Measurements from ENCODE around the gene EBP.

- no peak for TF ChIP-seq EZH2 (IDR thresholded peaks at IDR 0.05; ENCODE audit: borderline replicate concordance, low read depth, low read length, severe bottlenecking)
- TF ChIP-seq, protein P1, sequence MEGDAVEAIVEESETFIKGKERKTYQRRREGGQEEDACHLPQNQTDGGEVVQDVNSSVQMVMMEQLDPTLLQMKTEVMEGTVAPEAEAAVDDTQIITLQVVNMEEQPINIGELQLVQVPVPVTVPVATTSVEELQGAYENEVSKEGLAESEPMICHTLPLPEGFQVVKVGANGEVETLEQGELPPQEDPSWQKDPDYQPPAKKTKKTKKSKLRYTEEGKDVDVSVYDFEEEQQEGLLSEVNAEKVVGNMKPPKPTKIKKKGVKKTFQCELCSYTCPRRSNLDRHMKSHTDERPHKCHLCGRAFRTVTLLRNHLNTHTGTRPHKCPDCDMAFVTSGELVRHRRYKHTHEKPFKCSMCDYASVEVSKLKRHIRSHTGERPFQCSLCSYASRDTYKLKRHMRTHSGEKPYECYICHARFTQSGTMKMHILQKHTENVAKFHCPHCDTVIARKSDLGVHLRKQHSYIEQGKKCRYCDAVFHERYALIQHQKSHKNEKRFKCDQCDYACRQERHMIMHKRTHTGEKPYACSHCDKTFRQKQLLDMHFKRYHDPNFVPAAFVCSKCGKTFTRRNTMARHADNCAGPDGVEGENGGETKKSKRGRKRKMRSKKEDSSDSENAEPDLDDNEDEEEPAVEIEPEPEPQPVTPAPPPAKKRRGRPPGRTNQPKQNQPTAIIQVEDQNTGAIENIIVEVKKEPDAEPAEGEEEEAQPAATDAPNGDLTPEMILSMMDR (IDR thresholded peaks at IDR 0.05; ENCODE audit: borderline replicate concordance, extremely low read depth, low read length, poor library complexity, severe bottlenecking), result no peak
Measured at GRCh38 chrX:48531358-48531959, 9.9 kb downstream of the EBP start.

Measured in DND-41 (cell line).